ENCODE measurements around the gene EXOC8. TPM values are rescaled to one million over a fixed set of nuclear protein-coding genes. Genes with fewer than 3 reads are reported as not detected.

EXOC8 gene
- total RNA-seq (8.8 TPM), polyA plus RNA-seq (11.6 TPM)
- long read RNA-seq, donor 1, full-length matches to known transcripts, result 2 of 2 reads
- long read RNA-seq, donor 1, partial matches to known transcripts, result 0 of 2 reads
- long read RNA-seq, donor 1, other reads (novel, unspliced or antisense), result 0 of 2 reads
- long read RNA-seq, donor 2, full-length matches to known transcripts, result 36 of 36 reads
- long read RNA-seq, donor 2, partial matches to known transcripts, result 0 of 36 reads
- long read RNA-seq, donor 2, other reads (novel, unspliced or antisense), result 0 of 36 reads
- long read RNA-seq, donor 3, full-length matches to known transcripts, result 20 of 20 reads
- long read RNA-seq, donor 3, partial matches to known transcripts, result 0 of 20 reads
- long read RNA-seq, donor 3, other reads (novel, unspliced or antisense), result 0 of 20 reads
- long read RNA-seq, donor 4, full-length matches to known transcripts, result 9 of 9 reads
- long read RNA-seq, donor 4, partial matches to known transcripts, result 0 of 9 reads
- long read RNA-seq, donor 4, other reads (novel, unspliced or antisense), result 0 of 9 reads
- long read RNA-seq, donor 5, full-length matches to known transcripts, result 24 of 24 reads
- long read RNA-seq, donor 5, partial matches to known transcripts, result 0 of 24 reads
- long read RNA-seq, donor 5, other reads (novel, unspliced or antisense), result 0 of 24 reads
- long read RNA-seq, donor 6, full-length matches to known transcripts, result 21 of 21 reads
- long read RNA-seq, donor 6, partial matches to known transcripts, result 0 of 21 reads
- long read RNA-seq, donor 6, other reads (novel, unspliced or antisense), result 0 of 21 reads
- long read RNA-seq, donor 7, full-length matches to known transcripts, result 3 of 3 reads
- long read RNA-seq, donor 7, partial matches to known transcripts, result 0 of 3 reads
- long read RNA-seq, donor 7, other reads (novel, unspliced or antisense), result 0 of 3 reads
- long read RNA-seq, donor 8, full-length matches to known transcripts, result 7 of 7 reads
- long read RNA-seq, donor 8, partial matches to known transcripts, result 0 of 7 reads
- long read RNA-seq, donor 8, other reads (novel, unspliced or antisense), result 0 of 7 reads
- long read RNA-seq, donor 9, full-length matches to known transcripts, result 9 of 9 reads
- long read RNA-seq, donor 9, partial matches to known transcripts, result 0 of 9 reads
- long read RNA-seq, donor 9, other reads (novel, unspliced or antisense), result 0 of 9 reads
- long read RNA-seq, donor 10, full-length matches to known transcripts, result 12 of 12 reads
- long read RNA-seq, donor 10, partial matches to known transcripts, result 0 of 12 reads
- long read RNA-seq, donor 10, other reads (novel, unspliced or antisense), result 0 of 12 reads

GRCh38 chr1:231337472-231338269 is at the start of gene EXOC8:
TSS of gene EXOC8 (minus strand) at chr1:231337852. CDS start at chr1:231337745, 107 bp downstream.
- Histone ChIP-seq H3K27ac (ENCODE audit: low read depth in 1 of 2, low read length in 1 of 2) (peak within 1 kb of the TSS; percentile 96 to 98), H3K36me3 (ENCODE audit: control insufficient read depth in 2 of 2, insufficient read depth in 2 of 2, low read length in 1 of 2) (peaks cover 5 to 6% of the 10 kb centered on the region in 2 donors), H3K4me1 (ENCODE audit: control insufficient read depth in 2 of 2, insufficient read depth in 2 of 2, low read length in 2 of 2) (peaks cover 28% of the 10 kb centered on the region in 2 donors), H3K9me3 (ENCODE audit: control insufficient read depth in 2 of 2, insufficient read depth in 1 of 2, low read length in 1 of 2) (peaks cover 0 to 3% of the 10 kb centered on the region in 2 donors), H3K27me3 (ENCODE audit: control insufficient read depth in 2 of 2, insufficient read depth in 1 of 2, low read length in 1 of 2) (no peaks in the 10 kb centered on the region), H3K4me3 (ENCODE audit: low read length in 2 of 2) (peak within 1 kb of the TSS; percentile 75 to 83)
- WGBS, result under 1% methylated on average over 74 of the region's 74 CpGs
- DNase-seq (ENCODE audit: low read depth in 6 of 9, low spot score in 9 of 9), result peak; percentile 96 to 100 (median 99)

- no peaks in the 10 kb centered on the region for H3K27me3 ChIP-seq (ENCODE audit: control insufficient read depth in 2 of 2, insufficient read depth in 1 of 2, low read length in 1 of 2)
- H3K4me1 ChIP-seq (ENCODE audit: control insufficient read depth in 2 of 2, insufficient read depth in 2 of 2, low read length in 2 of 2), result no peaks in the 10 kb centered on the region
Observed at GRCh38 chr1:231386466-231386865, 48.8 kb upstream of the EXOC8 start.

GRCh38 chr1:231385416-231385748 is 47.7 kb upstream of the EXOC8 start:
- no peak overlapping the region for H3K4me3 ChIP-seq (ENCODE audit: low read length in 2 of 2)
- no peaks in the 10 kb centered on the region for H3K4me1 ChIP-seq (ENCODE audit: control insufficient read depth in 2 of 2, insufficient read depth in 2 of 2, low read length in 2 of 2)
- H3K36me3 ChIP-seq (ENCODE audit: control insufficient read depth in 2 of 2, insufficient read depth in 2 of 2, low read length in 1 of 2), result no peaks in the 10 kb centered on the region
- H3K9me3 ChIP-seq (ENCODE audit: control insufficient read depth in 2 of 2, insufficient read depth in 1 of 2, low read length in 1 of 2), result no peaks in the 10 kb centered on the region
- H3K27me3 ChIP-seq (ENCODE audit: control insufficient read depth in 2 of 2, insufficient read depth in 1 of 2, low read length in 1 of 2), result no peaks in the 10 kb centered on the region
- 98% methylated on average over 2 of the region's 2 CpGs for WGBS
- no peak for DNase-seq (ENCODE audit: low read depth in 6 of 9, low spot score in 9 of 9)
- no peak overlapping the region for H3K27ac ChIP-seq (ENCODE audit: low read depth in 1 of 2, low read length in 1 of 2)

More at GRCh38 chr1:231386466-231386865, 48.8 kb upstream of the EXOC8 start:
- H3K27ac ChIP-seq (ENCODE audit: low read depth in 1 of 2, low read length in 1 of 2), result no peak overlapping the region
- H3K9me3 ChIP-seq (ENCODE audit: control insufficient read depth in 2 of 2, insufficient read depth in 1 of 2, low read length in 1 of 2), result no peaks in the 10 kb centered on the region
- no peaks in the 10 kb centered on the region for H3K36me3 ChIP-seq (ENCODE audit: control insufficient read depth in 2 of 2, insufficient read depth in 2 of 2, low read length in 1 of 2)
- no peak overlapping the region for H3K4me3 ChIP-seq (ENCODE audit: low read length in 2 of 2)
- no peak for DNase-seq (ENCODE audit: low read depth in 6 of 9, low spot score in 9 of 9)

- no peaks in the 10 kb centered on the region for H3K27me3 ChIP-seq (ENCODE audit: control insufficient read depth in 2 of 2, insufficient read depth in 1 of 2, low read length in 1 of 2)
- WGBS, result 95% methylated on average over 6 of the region's 6 CpGs
- H3K9me3 ChIP-seq (ENCODE audit: control insufficient read depth in 2 of 2, insufficient read depth in 1 of 2, low read length in 1 of 2), result no peaks in the 10 kb centered on the region
- no peaks in the 10 kb centered on the region for H3K36me3 ChIP-seq (ENCODE audit: control insufficient read depth in 2 of 2, insufficient read depth in 2 of 2, low read length in 1 of 2)
- no peak for DNase-seq (ENCODE audit: low read depth in 6 of 9, low spot score in 9 of 9)
- H3K27ac ChIP-seq (ENCODE audit: low read depth in 1 of 2, low read length in 1 of 2), result no peak overlapping the region
- no peaks in the 10 kb centered on the region for H3K4me1 ChIP-seq (ENCODE audit: control insufficient read depth in 2 of 2, insufficient read depth in 2 of 2, low read length in 2 of 2)
- H3K4me3 ChIP-seq (ENCODE audit: low read length in 2 of 2), result no peak overlapping the region
Observed at GRCh38 chr1:231384696-231385415, 47.2 kb upstream of the EXOC8 start.

GRCh38 chr1:231383159-231383860 is 45.7 kb upstream of the EXOC8 start:
- H3K36me3 ChIP-seq (ENCODE audit: control insufficient read depth in 2 of 2, insufficient read depth in 2 of 2, low read length in 1 of 2), result no peaks in the 10 kb centered on the region
- 93% methylated on average over 5 of the region's 5 CpGs for WGBS
- DNase-seq (ENCODE audit: low read depth in 6 of 9, low spot score in 9 of 9), result no peak
- H3K9me3 ChIP-seq (ENCODE audit: control insufficient read depth in 2 of 2, insufficient read depth in 1 of 2, low read length in 1 of 2), result no peaks in the 10 kb centered on the region
- no peak overlapping the region for H3K27ac ChIP-seq (ENCODE audit: low read depth in 1 of 2, low read length in 1 of 2)
- H3K4me3 ChIP-seq (ENCODE audit: low read length in 2 of 2), result no peak overlapping the region
- no peaks in the 10 kb centered on the region for H3K4me1 ChIP-seq (ENCODE audit: control insufficient read depth in 2 of 2, insufficient read depth in 2 of 2, low read length in 2 of 2)
- no peaks in the 10 kb centered on the region for H3K27me3 ChIP-seq (ENCODE audit: control insufficient read depth in 2 of 2, insufficient read depth in 1 of 2, low read length in 1 of 2)

- no peak overlapping the region for H3K27ac ChIP-seq (ENCODE audit: low read depth in 1 of 2, low read length in 1 of 2)
- no peaks in the 10 kb centered on the region for H3K4me1 ChIP-seq (ENCODE audit: control insufficient read depth in 2 of 2, insufficient read depth in 2 of 2, low read length in 2 of 2)
- DNase-seq (ENCODE audit: low read depth in 6 of 9, low spot score in 9 of 9), result no peak
- H3K27me3 ChIP-seq (ENCODE audit: control insufficient read depth in 2 of 2, insufficient read depth in 1 of 2, low read length in 1 of 2), result no peaks in the 10 kb centered on the region
- WGBS, result 99% methylated on average over 3 of the region's 3 CpGs
- H3K36me3 ChIP-seq (ENCODE audit: control insufficient read depth in 2 of 2, insufficient read depth in 2 of 2, low read length in 1 of 2), result no peaks in the 10 kb centered on the region
- no peaks in the 10 kb centered on the region for H3K9me3 ChIP-seq (ENCODE audit: control insufficient read depth in 2 of 2, insufficient read depth in 1 of 2, low read length in 1 of 2)
- H3K4me3 ChIP-seq (ENCODE audit: low read length in 2 of 2), result no peak overlapping the region
Observed at GRCh38 chr1:231382426-231382825, 44.8 kb upstream of the EXOC8 start.

GRCh38 chr1:231381729-231382128 is 44.1 kb upstream of the EXOC8 start:
- H3K27ac ChIP-seq (ENCODE audit: low read depth in 1 of 2, low read length in 1 of 2), result no peak overlapping the region
- H3K4me3 ChIP-seq (ENCODE audit: low read length in 2 of 2), result no peak overlapping the region
- no peak for DNase-seq (ENCODE audit: low read depth in 6 of 9, low spot score in 9 of 9)
- no peaks in the 10 kb centered on the region for H3K9me3 ChIP-seq (ENCODE audit: control insufficient read depth in 2 of 2, insufficient read depth in 1 of 2, low read length in 1 of 2)
- no peaks in the 10 kb centered on the region for H3K4me1 ChIP-seq (ENCODE audit: control insufficient read depth in 2 of 2, insufficient read depth in 2 of 2, low read length in 2 of 2)
- H3K36me3 ChIP-seq (ENCODE audit: control insufficient read depth in 2 of 2, insufficient read depth in 2 of 2, low read length in 1 of 2), result no peaks in the 10 kb centered on the region
- 96% methylated on average over 2 of the region's 2 CpGs for WGBS
- H3K27me3 ChIP-seq (ENCODE audit: control insufficient read depth in 2 of 2, insufficient read depth in 1 of 2, low read length in 1 of 2), result no peaks in the 10 kb centered on the region

Measured in thymus (tissue), 14 donors.